Stimulated activated CD4-positive, alpha-beta T cell treated with anti-CD3 and anti-CD28 coated beads, Interleukin-15, amount 100 ng/mL, for 24 hours (primary cell): ENCODE measurements around the gene KDM6B.
A peak's percentile ranks its signal among the peaks of the same experiment; 100 is the strongest.
"Not testable (repeated sequence)": the region's sequence is repeated elsewhere in the genome, so short reads cannot be mapped to it uniquely, and the experiment has no call there.

Experiments
- DNase-seq: peaks from one replicate; pipeline ENCODE4 v3.0.0-alpha.2; 2020

KDM6B gene

DNA sequence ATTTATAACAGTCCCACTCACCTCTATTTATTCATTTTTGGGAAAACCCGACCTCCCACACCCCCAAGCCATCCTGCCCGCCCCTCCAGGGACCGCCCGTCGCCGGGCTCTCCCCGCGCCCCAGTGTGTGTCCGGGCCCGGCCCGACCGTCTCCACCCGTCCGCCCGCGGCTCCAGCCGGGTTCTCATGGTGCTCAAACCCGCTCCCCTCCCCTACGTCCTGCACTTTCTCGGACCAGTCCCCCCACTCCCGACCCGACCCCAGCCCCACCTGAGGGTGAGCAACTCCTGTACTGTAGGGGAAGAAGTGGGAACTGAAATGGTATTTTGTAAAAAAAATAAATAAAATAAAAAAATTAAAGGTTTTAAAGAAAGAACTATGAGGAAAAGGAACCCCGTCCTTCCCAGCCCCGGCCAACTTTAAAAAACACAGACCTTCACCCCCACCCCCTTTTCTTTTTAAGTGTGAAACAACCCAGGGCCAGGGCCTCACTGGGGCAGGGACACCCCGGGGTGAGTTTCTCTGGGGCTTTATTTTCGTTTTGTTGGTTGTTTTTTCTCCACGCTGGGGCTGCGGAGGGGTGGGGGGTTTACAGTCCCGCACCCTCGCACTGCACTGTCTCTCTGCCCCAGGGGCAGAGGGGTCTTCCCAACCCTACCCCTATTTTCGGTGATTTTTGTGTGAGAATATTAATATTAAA, 20.2 kb downstream of the KDM6B start:
- peak; percentile 8 for DNase-seq

DNA sequence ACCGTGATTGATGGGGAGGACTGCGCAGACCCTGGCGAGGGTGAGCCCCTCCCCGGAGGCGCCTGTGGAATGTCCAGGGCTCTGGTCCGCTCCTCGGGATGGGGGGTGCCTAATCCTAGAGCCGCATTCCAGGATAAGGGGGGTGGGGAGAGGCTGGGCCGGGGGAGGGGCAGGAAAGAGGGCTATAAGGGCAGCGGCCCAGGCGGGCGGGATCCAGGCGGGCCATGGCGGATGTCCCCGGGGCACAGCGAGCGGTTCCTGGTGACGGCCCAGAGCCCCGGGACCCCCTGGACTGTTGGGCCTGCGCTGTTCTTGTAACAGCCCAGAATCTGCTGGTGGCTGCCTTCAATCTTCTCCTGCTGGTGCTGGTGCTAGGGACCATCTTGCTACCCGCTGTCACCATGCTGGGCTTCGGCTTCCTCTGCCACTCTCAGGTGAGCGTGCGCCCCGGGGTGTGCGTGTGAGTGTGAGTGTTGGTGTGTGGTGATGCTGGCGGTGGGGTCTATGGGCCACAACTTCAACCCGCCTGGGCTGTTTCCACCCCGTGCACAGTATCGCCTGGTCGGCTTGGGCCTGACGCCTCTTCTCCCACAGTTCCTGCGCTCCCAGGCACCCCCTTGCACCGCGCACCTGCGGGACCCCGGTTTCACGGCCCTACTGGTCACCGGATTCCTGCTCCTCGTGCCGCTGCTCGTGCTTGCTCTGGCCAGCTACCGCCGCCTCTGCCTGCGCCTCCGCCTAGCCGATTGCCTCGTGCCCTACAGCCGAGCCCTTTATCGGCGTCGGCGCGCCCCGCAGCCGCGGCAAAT, 21.0 kb downstream of the KDM6B start, which contains the start of gene TMEM88:
TMEM88 (plus strand) TSS at position 216 of the 809 bp plus-strand sequence; CDS start at position 225, 9 bp downstream.
- DNase-seq, result peak; percentile 21

DNA sequence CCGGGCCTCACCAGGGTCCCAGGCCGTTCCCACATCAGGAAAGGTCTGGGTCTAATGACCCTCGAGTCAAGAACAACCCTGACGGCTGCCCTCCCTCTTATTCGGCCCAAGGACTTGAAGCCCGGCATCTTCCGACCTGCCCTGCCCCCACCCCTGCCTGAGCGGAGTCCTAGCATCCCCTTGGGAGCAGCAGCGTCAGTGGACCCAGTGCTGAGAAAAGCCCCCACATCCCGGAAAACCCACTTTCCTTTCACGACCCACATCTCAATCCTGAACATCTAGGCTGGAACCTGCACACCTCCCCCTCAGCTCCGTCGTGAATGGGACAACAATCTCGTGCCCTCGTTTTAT, 21.6 kb downstream of the KDM6B start:
- DNase-seq, result peak; percentile 29

DNA sequence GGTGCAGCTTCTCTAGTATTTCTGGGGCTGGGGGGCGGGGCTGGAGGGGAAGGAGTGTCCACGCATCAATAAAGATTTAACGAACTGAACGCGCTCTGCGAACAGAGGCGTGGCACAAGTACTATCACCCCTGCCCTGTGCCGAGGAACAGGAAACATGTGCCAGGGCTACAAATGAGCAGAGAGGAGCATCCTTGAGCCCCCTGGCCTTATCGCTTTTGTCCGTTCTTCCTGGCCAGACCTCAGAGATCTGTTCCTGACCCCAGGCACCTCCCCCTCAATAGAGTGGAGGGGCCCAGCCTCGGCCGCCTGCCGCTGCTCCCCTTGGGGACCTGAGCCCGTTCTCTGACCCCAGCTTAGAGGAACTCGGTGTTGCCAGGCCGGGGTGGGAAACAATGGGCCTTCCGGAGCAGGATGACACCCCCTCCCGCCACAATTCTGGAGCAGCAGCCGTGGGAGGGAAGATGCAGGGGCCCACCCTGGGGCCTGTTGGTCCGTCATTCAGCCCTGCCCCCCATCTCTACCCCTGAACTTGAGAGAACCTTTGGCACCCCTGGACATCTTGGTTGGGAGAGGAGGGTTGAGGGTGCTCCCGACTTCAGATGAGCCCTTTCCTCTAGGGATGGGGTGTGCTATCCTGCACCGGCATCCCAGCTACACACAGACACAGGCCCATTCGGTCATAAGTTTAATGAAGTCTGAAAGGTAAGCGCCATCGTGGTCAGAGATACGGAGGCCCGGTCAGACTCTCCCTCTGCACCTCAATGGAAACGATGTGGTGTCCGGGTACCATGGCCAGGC, 22.2 kb downstream of the KDM6B start:
- peak; percentile 57 for DNase-seq

DNA sequence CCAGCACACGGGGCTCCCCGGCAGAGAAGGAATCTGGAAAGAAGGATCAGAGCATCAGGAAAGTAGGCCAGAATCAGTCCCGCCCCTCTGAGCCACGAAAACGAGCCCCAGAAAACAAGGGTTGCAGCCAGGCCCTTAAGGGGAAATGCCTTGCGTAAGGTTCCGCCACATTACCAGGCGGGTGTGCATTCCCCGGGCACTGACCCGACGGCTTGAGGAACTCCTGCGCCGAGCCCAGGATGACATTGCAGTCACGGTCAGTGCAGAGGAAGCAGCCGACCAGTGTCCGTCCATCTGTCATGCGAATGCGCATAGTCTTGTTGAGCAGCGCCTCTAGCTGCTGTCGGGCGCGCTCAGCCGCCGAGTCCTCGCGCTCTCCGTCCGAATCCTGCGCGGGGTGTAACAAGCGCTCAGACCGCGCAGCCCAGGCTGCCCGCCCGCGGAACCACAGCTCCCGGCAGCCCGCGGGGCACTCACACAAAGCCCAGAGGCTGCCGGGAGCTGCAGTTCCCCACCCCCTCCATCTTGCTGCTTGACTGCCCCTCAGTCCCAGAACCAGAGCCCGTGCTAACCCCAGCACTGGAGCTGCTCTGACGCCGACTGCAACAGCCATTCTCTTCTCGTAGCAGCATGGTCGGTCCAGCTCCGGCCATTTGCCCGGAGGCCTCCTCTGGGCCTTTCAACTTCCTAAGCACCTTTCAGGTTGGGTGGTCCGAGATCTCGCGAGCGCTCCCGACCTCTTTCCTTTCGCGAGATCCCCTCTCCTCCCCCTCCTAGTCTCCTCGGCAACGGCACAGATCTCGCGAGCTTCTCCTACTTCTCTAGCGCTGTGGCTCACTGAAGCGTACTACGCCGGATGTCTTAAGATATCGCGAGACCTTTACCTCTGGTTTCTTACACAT, 23.0 kb downstream of the KDM6B start, which contains the start of gene NAA38:
NAA38 (minus strand) TSS at position 749 of the 902 bp plus-strand sequence; CDS start at position 653, 96 bp downstream.
- peak; percentile 95 for DNase-seq

DNA sequence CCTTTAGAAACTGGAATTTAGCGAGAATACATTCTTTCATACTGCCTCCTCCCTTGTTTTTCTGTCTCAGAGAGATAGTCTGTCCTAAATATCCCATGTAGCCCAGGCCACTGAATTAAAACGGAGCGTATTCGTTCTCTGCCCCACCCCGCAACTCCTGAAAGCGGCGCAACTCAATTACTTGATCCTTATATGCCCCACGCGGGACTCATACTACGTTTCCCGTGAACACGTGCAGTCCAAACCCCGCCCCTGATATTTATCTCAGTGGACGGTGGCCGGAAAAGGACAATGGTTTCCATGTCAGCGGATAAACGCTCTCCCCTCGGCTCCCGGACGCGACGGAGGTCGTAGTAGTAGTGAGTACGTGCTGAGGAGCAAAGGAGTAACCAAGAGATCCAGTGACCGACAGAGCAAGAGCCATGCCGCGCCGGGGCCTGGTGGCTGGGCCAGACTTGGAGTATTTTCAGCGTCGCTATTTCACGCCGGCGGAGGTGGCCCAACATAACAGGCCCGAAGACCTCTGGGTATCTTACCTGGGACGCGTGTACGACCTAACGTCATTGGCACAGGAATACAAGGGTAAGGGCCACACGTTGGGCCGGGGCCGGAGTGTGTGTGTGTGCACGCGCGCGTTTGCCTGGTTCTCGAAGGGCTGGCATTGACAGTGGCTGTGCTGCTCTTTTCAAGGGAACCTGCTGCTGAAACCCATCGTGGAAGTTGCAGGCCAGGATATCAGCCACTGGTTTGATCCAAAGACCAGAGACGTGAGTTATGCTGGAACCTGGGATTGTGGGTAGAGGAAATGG, 23.9 kb downstream of the KDM6B start, which contains the start of gene CYB5D1:
CYB5D1 (plus strand) TSS at position 291 of the 809 bp plus-strand sequence; CDS start at position 423, 132 bp downstream.
- DNase-seq, result peak; percentile 91

DNA sequence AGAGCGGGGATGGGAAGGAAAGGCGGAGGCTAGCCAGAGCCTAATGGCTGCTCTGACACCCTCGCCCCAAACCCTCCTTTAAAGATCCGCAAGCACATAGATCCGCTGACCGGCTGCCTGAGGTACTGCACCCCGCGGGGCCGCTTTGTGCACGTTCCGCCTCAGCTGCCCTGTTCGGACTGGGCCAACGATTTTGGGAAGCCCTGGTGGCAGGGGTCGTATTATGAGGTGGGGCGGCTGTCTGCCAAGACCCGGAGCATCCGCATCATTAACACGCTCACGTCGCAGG, 24.4 kb downstream of the KDM6B start:
- peak; percentile 63 for DNase-seq

DNA sequence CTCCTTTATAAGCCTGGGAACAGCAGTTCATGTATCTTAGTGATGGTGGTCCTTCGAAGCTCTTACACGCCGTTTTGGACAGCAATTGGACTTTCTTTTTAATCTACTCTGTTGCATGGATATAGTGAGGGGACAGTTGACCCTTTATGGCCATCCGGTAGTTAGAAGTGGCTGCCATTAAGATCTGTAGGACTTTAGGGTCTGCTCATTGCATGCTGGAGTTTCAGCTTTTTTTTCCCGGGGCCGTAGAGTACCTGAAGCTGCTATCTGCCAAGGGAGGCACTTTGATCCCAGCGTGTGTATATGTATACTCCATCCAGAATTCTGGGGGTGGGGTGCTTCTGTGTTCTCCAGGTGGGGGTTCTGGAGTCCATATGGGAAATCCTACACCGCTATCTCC, 25.0 kb downstream of the KDM6B start:
- no peak for DNase-seq

DNA sequence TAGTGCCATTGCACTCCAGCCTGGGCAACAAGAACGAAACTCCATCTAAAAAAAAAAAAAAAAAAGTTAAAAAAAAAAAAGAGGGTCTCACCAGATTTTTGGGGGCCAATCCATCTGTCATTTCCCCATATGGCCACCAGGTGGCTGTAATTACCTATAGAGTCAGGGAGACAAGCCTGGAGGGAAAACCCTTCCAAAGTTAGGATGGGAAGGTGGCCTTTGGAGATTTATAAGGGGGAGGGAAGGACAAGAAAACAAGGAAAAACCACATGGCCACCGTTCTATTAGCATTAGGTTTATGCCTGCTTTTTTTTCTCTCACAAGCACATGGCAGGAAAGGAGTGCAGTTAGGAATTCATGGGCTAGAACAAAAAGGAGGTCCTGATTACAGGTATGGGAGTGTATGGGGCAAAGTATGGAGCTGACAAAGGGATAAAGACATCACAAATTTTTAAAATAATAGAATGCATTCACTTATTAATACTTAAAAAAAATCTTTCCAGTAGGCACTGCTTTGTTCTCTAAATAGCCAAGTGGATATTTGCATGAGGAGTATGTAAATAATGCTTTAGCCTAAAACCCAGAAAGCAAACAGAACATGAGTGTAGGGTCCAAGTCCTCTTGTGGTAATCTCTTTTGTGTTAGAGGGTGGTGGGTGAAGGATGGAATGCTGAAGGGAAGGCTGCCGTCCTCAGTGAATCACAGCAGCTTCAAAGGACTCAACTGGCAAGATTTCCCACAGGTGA, 28.8 kb downstream of the KDM6B start:
- DNase-seq, result peak; percentile 46

DNA sequence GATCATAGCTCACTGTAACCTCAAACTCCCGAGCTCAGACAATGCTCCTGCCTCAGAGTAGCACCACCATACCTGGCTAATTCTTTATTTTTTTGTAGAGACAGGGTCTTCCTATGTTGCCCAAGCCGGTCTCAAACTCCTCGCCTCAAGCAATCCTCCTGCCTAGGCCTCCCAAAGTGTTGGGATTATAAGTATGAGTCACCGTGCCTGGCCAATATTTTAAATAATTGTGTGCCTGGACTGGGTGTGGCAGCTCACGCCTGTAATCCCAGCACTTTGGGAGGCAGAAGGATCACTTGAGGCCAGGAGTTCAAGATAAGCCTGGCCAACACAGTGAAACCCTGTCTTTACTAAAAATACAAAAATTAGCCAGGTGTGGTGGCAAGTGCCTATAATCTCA, 30.4 kb downstream of the KDM6B start:
- not testable (repeated sequence) for DNase-seq

DNA sequence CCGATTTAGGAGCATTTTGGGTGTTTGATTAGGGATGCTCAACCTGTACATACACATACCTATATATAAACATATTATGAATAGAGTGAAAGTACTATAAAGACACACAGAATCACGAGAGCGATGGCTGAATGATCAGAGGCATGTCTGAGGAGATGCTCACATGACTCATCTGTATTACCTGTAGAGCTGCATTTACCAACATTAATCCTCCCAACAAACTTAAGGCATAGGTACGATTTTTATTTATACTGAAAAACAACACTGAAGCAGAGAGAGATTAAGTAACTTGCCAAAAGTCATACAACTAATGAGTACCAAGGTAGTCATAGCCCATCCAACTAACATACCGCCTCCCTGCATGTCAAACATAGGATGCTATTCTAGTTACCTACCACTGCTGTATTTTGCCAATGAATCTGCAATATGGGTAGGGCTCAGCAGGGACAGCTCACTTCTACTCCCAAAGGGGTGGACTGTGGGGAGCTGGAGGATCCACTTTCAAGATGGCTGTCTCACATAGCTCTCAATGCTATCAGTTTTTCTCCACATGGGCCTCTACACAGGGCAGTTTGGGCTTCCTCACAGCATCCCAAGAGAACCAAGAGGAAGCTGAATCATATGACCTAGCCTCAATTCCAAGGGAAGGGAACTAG, 31.1 kb downstream of the KDM6B start:
- no peak for DNase-seq

DNA sequence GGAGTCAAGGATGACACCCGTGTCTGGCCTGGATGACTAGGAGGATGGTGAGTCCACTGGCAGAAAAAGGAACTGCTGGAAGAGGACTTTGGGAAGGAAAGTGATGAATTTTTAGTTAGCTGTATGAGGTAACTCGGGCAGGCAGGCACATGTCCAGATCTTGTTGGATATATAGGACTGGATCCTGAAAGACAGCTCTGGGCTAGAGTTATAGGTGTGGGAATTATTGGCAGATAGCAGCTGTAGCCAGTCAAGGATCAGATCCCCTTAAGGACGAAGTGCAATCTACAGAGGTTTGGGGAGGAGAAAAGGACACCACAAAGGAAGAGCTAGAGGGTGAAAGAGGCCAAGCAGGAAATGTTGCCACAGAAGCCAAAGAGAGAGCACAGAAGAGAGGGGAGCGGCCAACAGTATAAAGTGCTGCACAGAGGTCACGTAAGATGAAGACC, 33.9 kb downstream of the KDM6B start:
- no peak for DNase-seq

DNA sequence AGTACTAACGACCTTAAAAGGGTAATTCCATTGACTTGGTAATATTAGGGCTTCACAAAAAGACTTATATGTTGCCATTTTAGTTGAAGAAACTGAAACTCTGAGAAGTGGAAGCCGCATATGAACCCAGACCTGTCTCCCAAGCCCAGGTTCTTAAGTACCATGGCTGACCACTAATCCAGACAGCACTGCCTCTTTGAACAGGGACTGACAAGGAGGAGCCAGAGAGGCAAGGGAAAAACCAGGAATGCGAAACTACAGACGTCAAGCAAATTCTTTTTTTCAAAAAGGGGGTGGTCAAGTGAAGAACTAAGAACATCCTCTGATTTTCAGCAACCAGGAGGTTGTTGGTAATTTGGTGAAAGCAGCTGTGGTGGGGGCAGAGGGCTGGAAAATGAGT, 39.0 kb downstream of the KDM6B start:
- DNase-seq, result no peak

DNA sequence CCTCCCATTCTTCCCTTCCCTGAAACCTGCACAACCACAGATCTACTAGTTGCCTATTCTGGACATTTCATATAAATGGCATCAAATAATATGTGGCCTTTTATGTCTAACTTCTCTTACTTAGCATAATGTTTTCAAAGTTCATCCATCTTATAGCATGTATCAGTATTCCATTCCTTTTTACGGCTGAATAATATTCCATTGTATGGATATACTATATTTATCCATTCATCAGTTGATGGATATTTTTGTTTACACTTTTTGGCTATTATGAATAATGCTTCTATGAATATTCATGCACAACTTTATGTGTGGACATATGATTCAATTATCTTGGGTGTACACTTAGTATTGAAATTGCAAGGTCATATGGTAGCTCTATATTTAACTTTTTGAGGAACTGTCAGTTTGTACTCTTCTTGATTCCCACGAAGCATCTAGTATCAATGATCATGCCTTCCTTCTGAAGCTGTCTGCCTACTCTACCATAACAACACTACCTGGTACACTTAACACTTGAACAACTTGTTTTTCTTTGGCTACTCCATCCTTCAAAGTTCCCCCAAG, 41.9 kb downstream of the KDM6B start:
- DNase-seq, result no peak

DNA sequence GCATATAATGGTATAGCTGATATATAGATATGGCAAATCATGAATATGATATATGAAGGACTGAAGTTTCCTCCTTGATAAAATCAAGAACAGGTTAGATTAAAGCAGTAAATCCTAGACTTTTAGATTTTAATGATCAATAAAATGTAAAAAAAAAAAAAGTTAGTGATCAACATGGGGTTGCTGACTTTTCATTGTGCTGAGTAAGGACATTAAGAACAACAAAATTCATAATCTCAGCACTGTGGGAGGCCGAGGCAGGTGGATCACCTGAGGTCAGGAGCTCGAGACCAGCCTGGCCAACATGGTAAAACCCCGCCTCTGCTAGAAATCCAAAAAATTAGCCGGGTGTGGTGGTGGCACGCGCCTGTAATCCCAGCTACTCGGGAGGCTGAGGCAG, 44.2 kb downstream of the KDM6B start:
- no peak for DNase-seq

DNA sequence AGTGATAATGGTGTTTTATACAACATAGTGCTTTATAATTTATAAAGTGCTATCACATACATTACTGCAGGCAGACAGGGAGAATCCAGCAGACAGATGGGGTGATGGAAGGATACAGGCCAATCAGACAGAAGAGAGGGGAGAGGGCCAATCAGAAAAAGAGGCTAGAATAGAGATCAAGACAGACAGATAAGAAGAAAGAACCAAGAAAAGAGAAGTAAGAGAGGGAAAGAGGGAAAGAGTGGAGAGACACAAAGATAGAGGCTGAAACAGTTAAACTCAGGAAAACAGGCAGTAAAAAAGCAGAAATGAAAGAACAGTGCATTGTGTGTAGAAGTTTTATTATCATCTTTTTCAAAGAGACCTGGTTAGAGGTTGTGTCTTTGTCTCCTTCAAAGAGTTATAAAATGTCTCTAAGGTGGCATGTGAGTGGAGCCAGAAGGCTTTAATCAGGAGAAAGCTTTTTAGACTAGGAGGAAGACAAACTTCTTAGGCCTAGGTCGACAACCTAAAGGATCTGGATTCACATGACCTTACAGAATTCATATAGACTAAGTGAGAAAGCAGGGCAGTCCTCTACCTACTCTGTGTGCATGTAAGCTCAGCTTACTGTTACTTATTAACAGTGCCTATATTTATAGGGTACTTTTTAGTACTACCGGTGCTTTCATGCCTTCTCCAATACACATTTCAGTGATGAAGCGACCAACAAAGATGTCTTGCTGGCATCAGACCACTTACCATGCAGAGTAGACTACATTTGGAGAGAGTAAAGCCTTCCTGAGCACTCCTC, 46.3 kb downstream of the KDM6B start:
- DNase-seq, result no peak

DNA sequence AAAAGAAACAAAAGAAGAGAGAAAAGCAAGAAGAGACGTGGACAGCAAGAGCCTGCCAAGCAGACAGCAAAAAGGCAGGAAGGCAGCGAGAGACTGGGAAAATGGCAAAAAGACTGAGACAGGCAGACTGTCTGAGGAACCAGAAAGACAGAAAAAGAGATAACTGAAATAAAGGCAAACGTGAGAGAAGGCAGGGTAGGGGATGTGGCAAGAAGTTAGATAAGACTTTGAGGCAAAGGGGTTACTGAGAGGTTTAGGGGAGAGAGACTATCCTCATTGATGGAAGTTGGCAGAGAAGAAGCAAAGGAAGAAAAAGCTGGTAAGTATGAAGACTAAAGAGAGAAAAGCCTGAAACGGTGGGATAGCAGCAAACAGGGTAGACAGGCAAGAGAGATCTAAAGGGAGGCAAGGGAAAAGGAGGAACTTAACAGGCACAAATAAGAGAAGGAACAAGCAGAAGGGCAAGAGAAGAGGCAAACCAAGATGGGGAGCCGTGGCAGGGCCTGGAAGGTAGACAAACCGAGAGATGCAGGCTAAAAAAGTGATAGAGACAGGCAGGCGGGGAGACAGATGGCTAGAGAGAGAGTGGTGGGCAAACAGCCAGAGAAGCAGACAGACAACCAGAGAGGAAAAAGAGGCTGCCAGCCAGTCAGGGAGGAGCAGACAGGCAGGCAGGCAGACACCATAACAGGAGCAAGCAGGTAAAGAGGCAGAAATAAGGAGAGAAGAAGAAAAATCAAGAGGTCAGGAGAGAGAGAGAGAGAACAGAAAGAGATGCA, 47.4 kb downstream of the KDM6B start:
- no peak for DNase-seq

DNA sequence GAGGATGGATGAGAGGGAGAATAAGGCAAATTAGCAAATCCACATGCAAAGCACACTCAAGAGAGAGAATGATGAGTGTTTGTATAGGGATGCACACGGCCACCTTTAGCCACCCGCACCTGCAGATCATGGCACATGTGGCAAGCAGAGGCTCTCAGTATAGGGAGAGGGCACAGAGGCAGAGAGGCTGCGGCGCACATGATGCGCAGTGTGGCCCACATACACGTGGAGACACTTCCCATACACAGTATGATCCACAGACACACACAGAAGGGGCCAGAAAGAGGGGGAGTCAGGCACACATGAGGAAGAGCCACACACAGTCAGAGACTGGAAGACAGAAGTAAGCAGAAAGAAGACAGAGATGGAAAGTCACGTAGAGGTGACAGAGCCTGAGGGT, 48.1 kb downstream of the KDM6B start:
- DNase-seq, result peak; percentile 21
